Measurements from ENCODE around the gene LRAT. TPM values are rescaled to one million over a fixed set of nuclear protein-coding genes. Genes with fewer than 3 reads are reported as not detected.
A peak's percentile ranks its signal among the peaks of the same experiment; 100 is the strongest.

LRAT gene
- total and polyA plus RNA-seq, 2 of the 8 experiments (the other 6 are each of a cell fraction or from before 2014, with no cell fraction given) = 4.3 to 10.3 TPM

DNA sequence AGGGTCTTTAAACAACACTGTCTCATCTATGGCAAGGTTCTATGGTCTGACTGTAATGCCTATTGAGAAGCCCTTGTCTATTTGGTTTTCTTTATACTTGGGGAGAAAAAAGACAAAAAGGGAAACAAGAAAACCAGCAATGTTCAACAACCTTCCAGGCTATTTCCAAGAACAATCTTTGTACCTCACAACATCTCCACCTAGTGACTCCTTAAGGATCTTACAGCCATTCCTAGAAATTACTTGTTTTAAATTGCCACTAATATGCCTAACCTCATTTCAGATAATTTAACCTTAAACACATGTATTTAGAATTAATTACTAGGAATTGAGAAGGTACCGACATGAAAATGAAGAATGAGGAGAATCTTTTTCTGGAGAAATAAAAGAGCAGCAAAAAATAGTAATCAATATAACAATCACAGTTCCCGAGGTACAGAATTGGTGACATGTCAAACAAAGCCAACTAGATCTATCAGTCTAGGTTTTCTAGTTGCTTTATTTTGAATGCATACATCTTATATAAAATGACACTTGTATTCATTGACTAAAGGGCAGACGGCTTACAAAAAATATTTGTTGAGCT, 35.7 kb downstream of the LRAT start (continued):
- TF ChIP-seq, protein P1, sequence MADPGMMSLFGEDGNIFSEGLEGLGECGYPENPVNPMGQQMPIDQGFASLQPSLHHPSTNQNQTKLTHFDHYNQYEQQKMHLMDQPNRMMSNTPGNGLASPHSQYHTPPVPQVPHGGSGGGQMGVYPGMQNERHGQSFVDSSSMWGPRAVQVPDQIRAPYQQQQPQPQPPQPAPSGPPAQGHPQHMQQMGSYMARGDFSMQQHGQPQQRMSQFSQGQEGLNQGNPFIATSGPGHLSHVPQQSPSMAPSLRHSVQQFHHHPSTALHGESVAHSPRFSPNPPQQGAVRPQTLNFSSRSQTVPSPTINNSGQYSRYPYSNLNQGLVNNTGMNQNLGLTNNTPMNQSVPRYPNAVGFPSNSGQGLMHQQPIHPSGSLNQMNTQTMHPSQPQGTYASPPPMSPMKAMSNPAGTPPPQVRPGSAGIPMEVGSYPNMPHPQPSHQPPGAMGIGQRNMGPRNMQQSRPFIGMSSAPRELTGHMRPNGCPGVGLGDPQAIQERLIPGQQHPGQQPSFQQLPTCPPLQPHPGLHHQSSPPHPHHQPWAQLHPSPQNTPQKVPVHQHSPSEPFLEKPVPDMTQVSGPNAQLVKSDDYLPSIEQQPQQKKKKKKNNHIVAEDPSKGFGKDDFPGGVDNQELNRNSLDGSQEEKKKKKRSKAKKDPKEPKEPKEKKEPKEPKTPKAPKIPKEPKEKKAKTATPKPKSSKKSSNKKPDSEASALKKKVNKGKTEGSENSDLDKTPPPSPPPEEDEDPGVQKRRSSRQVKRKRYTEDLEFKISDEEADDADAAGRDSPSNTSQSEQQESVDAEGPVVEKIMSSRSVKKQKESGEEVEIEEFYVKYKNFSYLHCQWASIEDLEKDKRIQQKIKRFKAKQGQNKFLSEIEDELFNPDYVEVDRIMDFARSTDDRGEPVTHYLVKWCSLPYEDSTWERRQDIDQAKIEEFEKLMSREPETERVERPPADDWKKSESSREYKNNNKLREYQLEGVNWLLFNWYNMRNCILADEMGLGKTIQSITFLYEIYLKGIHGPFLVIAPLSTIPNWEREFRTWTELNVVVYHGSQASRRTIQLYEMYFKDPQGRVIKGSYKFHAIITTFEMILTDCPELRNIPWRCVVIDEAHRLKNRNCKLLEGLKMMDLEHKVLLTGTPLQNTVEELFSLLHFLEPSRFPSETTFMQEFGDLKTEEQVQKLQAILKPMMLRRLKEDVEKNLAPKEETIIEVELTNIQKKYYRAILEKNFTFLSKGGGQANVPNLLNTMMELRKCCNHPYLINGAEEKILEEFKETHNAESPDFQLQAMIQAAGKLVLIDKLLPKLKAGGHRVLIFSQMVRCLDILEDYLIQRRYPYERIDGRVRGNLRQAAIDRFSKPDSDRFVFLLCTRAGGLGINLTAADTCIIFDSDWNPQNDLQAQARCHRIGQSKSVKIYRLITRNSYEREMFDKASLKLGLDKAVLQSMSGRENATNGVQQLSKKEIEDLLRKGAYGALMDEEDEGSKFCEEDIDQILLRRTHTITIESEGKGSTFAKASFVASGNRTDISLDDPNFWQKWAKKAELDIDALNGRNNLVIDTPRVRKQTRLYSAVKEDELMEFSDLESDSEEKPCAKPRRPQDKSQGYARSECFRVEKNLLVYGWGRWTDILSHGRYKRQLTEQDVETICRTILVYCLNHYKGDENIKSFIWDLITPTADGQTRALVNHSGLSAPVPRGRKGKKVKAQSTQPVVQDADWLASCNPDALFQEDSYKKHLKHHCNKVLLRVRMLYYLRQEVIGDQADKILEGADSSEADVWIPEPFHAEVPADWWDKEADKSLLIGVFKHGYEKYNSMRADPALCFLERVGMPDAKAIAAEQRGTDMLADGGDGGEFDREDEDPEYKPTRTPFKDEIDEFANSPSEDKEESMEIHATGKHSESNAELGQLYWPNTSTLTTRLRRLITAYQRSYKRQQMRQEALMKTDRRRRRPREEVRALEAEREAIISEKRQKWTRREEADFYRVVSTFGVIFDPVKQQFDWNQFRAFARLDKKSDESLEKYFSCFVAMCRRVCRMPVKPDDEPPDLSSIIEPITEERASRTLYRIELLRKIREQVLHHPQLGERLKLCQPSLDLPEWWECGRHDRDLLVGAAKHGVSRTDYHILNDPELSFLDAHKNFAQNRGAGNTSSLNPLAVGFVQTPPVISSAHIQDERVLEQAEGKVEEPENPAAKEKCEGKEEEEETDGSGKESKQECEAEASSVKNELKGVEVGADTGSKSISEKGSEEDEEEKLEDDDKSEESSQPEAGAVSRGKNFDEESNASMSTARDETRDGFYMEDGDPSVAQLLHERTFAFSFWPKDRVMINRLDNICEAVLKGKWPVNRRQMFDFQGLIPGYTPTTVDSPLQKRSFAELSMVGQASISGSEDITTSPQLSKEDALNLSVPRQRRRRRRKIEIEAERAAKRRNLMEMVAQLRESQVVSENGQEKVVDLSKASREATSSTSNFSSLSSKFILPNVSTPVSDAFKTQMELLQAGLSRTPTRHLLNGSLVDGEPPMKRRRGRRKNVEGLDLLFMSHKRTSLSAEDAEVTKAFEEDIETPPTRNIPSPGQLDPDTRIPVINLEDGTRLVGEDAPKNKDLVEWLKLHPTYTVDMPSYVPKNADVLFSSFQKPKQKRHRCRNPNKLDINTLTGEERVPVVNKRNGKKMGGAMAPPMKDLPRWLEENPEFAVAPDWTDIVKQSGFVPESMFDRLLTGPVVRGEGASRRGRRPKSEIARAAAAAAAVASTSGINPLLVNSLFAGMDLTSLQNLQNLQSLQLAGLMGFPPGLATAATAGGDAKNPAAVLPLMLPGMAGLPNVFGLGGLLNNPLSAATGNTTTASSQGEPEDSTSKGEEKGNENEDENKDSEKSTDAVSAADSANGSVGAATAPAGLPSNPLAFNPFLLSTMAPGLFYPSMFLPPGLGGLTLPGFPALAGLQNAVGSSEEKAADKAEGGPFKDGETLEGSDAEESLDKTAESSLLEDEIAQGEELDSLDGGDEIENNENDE (IDR thresholded peaks at IDR 0.05; ENCODE audit: insufficient replicate concordance, low read length) = no peak
- TF ChIP-seq CHD2 (IDR thresholded peaks at IDR 0.05; ENCODE audit: low read length) (no peak), CEBPB (IDR thresholded peaks at IDR 0.05; ENCODE audit: low read depth, low read length) (no peak), POLR2AphosphoS5 (IDR thresholded peaks at IDR 0.05; ENCODE audit: low read depth, low read length) (no peak), RAD21 (IDR thresholded peaks at IDR 0.05 in 1 of 2, conservative IDR thresholded peaks at IDR 0.05 in 1 of 2; ENCODE audit: low read depth in 2 of 2, low read length in 2 of 2) (peak; percentile 73 to 74), TAF7 (optimal IDR thresholded peaks at IDR 0.05; ENCODE audit: borderline replicate concordance, low read depth, low read length) (no peak), SP2 (IDR thresholded peaks at IDR 0.05; ENCODE audit: low read length) (no peak), CREB1 (IDR thresholded peaks at IDR 0.05) (no peak), POU5F1 (IDR thresholded peaks at IDR 0.05; ENCODE audit: low read depth, low read length) (no peak), BCL11A (IDR thresholded peaks at IDR 0.05; ENCODE audit: low read depth in 2 of 2, low read length in 2 of 2) (no peak)
